Panc1 (cell line): ENCODE measurements around the gene ZNF185. TPM values are rescaled to one million over a fixed set of nuclear protein-coding genes. Genes with fewer than 3 reads are reported as not detected.

Experiments used
- ATAC-seq: fragments of 200-7000 bp; cut with Tn5 transposase; 2 replicates; pipeline ENCODE4 v1.9.1; 2020; ENCODE audit warnings: mild to moderate bottlenecking, moderate library complexity
- BruUV-seq: library from RNA; stranded (reverse); fragments of 400-500 nt; replicated peaks from 2 replicates; lab custom pipeline; 2021; lab: Mats Ljungman, UMichigan
- CTCF ChIA-PET: fragments of 300-600 bp; sonication (Branson Sonifier 250); formaldehyde crosslinking; loops from one replicate; lab custom pipeline; 2022; ENCODE audit warnings: antibody characterized with exemption; lab: Charles Lee
- POLR2A ChIA-PET: fragments of 300-600 bp; sonication (Branson Sonifier 250); formaldehyde crosslinking; loops from one replicate; lab custom pipeline; 2022; ENCODE audit warnings: antibody characterized with exemption; lab: Charles Lee
- DNase-seq: peaks from one replicate; pipeline ENCODE4 v3.0.0-alpha.2; 2010; ENCODE audit warnings: low read depth, low spot score
- H3K27ac ChIP-seq: 2 replicates; pipeline ENCODE4 v1.5.1; 2011; ENCODE audit warnings: mild to moderate bottlenecking, low read length, inconsistent platforms
- H3K27me3 ChIP-seq: fragments of 200-500 bp; sonication (Bioruptor generic); 2 replicates; pipeline ENCODE4 v1.6.0; 2014; ENCODE audit warnings: low read length, inconsistent platforms; ENCODE audit not compliant: control insufficient read depth, insufficient read depth
- H3K36me3 ChIP-seq: fragments of 200-500 bp; sonication (Bioruptor generic); 2 replicates; pipeline ENCODE4 v1.5.1; 2014; ENCODE audit warnings: inconsistent platforms, mild to moderate bottlenecking, low read length, moderate library complexity; ENCODE audit not compliant: control insufficient read depth, insufficient read depth
- H3K4me1 ChIP-seq: 2 replicates; pipeline ENCODE4 v1.5.1; 2011; ENCODE audit warnings: inconsistent platforms, mild to moderate bottlenecking, low read length, moderate library complexity; ENCODE audit not compliant: control insufficient read depth, insufficient read depth
- H3K4me3 ChIP-seq, 2 experiments: 2 replicates each; pipeline ENCODE4 v1.5.1; 2011 to 2012; ENCODE audit warnings: low read depth in 2 of 2, low read length in 2 of 2, mild to moderate bottlenecking in 2 of 2, inconsistent platforms in 1 of 2, moderate library complexity in 1 of 2
- H3K9me3 ChIP-seq: fragments of 200-500 bp; sonication (Bioruptor generic); 2 replicates; pipeline ENCODE4 v1.5.1; 2014; ENCODE audit warnings: low read depth, mild to moderate bottlenecking, inconsistent platforms, low read length, moderate library complexity; ENCODE audit not compliant: control insufficient read depth, insufficient read depth
- CTCF ChIP-seq: fragments of 450-650 bp; IDR thresholded peaks from 2 replicates; pipeline ENCODE4 v1.5.1; 2017; ENCODE audit warnings: mild to moderate bottlenecking
- POLR2AphosphoS5 ChIP-seq: IDR thresholded peaks from 2 replicates; pipeline ENCODE4 v1.6.1; 2012; ENCODE audit warnings: mild to moderate bottlenecking, low read depth, low read length, moderate library complexity
- SIN3A ChIP-seq: IDR thresholded peaks from 2 replicates; pipeline ENCODE4 v1.6.1; 2012; ENCODE audit warnings: low read depth, mild to moderate bottlenecking, low read length, moderate library complexity, borderline replicate concordance; ENCODE audit not compliant: insufficient read depth
- TCF7L2 ChIP-seq: IDR thresholded peaks from 2 replicates; pipeline ENCODE4 v1.6.1; 2011; ENCODE audit warnings: mild to moderate bottlenecking, low read depth, low read length, inconsistent platforms
- in situ Hi-C: cut with HindIII; loops from 2 replicates; pipeline ENCODE4 v1.10.0; 2016; ENCODE audit warnings: low sequenced_read_pairs, low pct_unique_long_range_greater_than_20kb
- intact Hi-C: fragments of 100-400 bp; cut with micrococcal nuclease; formaldehyde crosslinking; loops from one replicate; pipeline ENCODE4 v1.10.0; 2022; ENCODE audit not compliant: unreplicated experiment
- total RNA-seq: library from RNA; stranded (reverse); gene quantifications from one replicate; pipeline ENCODE4 v1.2.1, GENCODE V29; 2021; ENCODE audit not compliant: unreplicated experiment
- TF ChIP-seq, protein P1 (sequence below), 2 experiments: IDR thresholded peaks; 2 replicates each; pipeline ENCODE4 v1.6.1; 2011 to 2012; ENCODE audit warnings: low read depth in 2 of 2, control low read depth in 1 of 2, low read length in 1 of 2, mild to moderate bottlenecking in 1 of 2, moderate library complexity in 1 of 2; ENCODE audit not compliant: insufficient read depth in 1 of 2

Gene ZNF185
- total RNA-seq, 1 experiment from 2014 or later = 5.4 TPM

DNA sequence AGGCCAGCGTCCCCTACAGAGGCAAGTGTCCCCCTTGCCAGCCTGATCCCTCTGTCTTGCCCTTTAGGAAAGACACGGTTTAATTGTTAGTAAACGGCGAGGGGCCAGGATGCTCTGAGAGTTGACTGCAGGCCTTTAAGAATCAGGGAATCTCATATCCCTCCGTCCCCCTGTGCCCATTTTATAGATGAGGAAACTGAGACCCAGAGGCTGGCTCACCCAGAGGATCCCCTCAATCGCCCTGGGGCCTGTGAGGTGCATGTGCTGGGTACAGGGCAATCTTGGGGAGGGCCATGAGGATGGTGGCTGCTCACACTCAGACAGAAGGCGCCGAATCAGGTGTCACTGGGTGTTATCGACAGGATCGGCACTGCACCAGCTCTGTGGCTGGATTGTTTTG lies 575 bp downstream of the ZNF185 start:
- intact Hi-C loops = no loop called here
- Histone ChIP-seq H3K4me1 (no peaks in the 10 kb centered on the region), H3K27ac (no peak overlapping the region), H3K9me3 (no peaks in the 10 kb centered on the region), H3K36me3 (no peaks in the 10 kb centered on the region), H3K4me3 (peak overlapping the region; percentile 31 to 48), H3K27me3 (no peaks in the 10 kb centered on the region)
- BruUV-seq = no TSS peak
- no peak for DNase-seq
- POLR2A ChIA-PET = no interaction called here
- CTCF ChIA-PET = no interaction called here
- TF ChIP-seq CTCF = no peak
- TF ChIP-seq TCF7L2 = no peak
- TF ChIP-seq SIN3A = no peak
- TF ChIP-seq POLR2AphosphoS5 = no peak
- TF ChIP-seq, protein P1, sequence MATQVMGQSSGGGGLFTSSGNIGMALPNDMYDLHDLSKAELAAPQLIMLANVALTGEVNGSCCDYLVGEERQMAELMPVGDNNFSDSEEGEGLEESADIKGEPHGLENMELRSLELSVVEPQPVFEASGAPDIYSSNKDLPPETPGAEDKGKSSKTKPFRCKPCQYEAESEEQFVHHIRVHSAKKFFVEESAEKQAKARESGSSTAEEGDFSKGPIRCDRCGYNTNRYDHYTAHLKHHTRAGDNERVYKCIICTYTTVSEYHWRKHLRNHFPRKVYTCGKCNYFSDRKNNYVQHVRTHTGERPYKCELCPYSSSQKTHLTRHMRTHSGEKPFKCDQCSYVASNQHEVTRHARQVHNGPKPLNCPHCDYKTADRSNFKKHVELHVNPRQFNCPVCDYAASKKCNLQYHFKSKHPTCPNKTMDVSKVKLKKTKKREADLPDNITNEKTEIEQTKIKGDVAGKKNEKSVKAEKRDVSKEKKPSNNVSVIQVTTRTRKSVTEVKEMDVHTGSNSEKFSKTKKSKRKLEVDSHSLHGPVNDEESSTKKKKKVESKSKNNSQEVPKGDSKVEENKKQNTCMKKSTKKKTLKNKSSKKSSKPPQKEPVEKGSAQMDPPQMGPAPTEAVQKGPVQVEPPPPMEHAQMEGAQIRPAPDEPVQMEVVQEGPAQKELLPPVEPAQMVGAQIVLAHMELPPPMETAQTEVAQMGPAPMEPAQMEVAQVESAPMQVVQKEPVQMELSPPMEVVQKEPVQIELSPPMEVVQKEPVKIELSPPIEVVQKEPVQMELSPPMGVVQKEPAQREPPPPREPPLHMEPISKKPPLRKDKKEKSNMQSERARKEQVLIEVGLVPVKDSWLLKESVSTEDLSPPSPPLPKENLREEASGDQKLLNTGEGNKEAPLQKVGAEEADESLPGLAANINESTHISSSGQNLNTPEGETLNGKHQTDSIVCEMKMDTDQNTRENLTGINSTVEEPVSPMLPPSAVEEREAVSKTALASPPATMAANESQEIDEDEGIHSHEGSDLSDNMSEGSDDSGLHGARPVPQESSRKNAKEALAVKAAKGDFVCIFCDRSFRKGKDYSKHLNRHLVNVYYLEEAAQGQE (IDR thresholded peaks at IDR 0.05; ENCODE audit: insufficient read depth in 1 of 2, low read depth in 2 of 2, low read length in 1 of 2) = no peak
- ATAC-seq = no peak
- in situ Hi-C loops = no loop called here

- TF ChIP-seq, protein P1 (IDR thresholded peaks at IDR 0.05; ENCODE audit: insufficient read depth in 1 of 2, low read depth in 2 of 2, low read length in 1 of 2) = no peak
- no peak for TF ChIP-seq POLR2AphosphoS5
- TF ChIP-seq CTCF = no peak
- TF ChIP-seq SIN3A = no peak
- TF ChIP-seq TCF7L2 = no peak
- H3K36me3 ChIP-seq = no peaks in the 10 kb centered on the region
- H3K9me3 ChIP-seq = no peaks in the 10 kb centered on the region
- H3K4me1 ChIP-seq = peaks cover 1% of the 10 kb centered on the region; the same call in 1 of the 2 replicates
- ATAC-seq (no peak), DNase-seq (no peak)
- H3K27ac ChIP-seq = no peak overlapping the region
- POLR2A ChIA-PET = no interaction called here
- in situ Hi-C loops (no loop called here), intact Hi-C loops (no loop called here)
- no peaks in the 10 kb centered on the region for H3K27me3 ChIP-seq
- CTCF ChIA-PET = no interaction called here
- H3K4me3 ChIP-seq = no peak overlapping the region
- BruUV-seq = no TSS peak
Measured at GRCh38 chrX:152899111-152899873, 1.4 kb downstream of the ZNF185 start.
